ENCODE data around the gene RECQL.

Gene RECQL, protein sequence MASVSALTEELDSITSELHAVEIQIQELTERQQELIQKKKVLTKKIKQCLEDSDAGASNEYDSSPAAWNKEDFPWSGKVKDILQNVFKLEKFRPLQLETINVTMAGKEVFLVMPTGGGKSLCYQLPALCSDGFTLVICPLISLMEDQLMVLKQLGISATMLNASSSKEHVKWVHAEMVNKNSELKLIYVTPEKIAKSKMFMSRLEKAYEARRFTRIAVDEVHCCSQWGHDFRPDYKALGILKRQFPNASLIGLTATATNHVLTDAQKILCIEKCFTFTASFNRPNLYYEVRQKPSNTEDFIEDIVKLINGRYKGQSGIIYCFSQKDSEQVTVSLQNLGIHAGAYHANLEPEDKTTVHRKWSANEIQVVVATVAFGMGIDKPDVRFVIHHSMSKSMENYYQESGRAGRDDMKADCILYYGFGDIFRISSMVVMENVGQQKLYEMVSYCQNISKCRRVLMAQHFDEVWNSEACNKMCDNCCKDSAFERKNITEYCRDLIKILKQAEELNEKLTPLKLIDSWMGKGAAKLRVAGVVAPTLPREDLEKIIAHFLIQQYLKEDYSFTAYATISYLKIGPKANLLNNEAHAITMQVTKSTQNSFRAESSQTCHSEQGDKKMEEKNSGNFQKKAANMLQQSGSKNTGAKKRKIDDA

DNA sequence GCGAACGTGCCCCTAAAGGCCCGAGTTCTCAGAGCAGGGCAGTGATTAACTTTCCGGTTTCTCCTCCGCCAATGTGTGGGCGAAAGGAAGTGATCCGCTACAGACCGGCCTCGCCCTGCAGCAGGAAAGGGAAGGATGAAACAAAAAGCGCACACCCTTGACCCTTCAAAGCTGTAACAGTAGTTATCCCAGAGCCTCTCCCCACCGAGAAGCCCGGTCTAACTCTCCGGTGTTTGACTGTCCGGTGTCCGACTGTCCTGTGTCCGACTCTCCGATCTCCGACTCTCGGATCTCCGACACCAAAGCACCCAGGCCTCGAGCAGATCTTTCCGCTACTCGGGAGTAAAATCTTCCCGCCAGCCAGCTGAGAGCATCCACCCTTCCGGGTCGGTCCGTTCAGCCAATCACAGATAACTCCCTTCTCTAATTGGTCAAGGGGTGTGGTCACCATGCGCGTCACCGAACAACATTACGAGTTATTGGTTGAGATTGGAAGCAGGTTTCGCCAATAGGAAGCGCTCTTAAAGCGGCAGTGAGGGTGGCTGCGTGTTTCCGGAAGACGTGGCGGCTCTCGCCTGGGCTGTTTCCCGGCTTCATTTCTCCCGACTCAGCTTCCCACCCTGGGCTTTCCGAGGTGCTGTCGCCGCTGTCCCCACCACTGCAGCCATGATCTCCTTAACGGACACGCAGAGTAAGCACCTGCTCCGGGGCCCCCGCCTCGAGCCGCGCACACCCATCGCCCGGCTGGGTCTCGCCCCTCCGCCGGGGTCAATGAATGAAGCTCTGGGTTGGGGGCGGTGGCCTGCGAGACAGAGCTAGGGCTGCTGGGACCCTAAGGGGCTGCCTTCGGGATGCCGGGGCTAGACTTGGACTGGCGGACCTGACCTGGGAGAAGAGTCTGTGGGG is at the start of gene RECQL, which contains the start of gene GOLT1B:
Gene RECQL (minus strand): TSS at position 378 of the 906 bp plus-strand sequence. CDS start 2,065 bp downstream, outside the sequence.
Gene GOLT1B (plus strand): TSS at position 532 of the 906 bp plus-strand sequence. CDS start 135 bp downstream, at position 667.
- H3K27ac ChIP-seq (ENCODE audit: low read length), result peak within 1 kb of the TSS; percentile 76
- H3K4me2 ChIP-seq (ENCODE audit: insufficient read depth, low read length), result peak within 1 kb of the TSS; percentile 87
- ATAC-seq (ENCODE audit: insufficient read depth, low read depth) (peak; percentile 94), DNase-seq (peak; percentile 93)
- no peaks in the 10 kb centered on the region for H3K9me3 ChIP-seq (ENCODE audit: insufficient read depth, low read length, severe bottlenecking)
- peaks cover 44% of the 10 kb centered on the region for H3K4me1 ChIP-seq (ENCODE audit: insufficient read depth, low read length)
- peaks cover 76% of the 10 kb centered on the region for H3K79me2 ChIP-seq (ENCODE audit: insufficient read depth, low read length)
- no peaks in the 10 kb centered on the region for H3K27me3 ChIP-seq (ENCODE audit: insufficient read depth, low read length, poor library complexity)
- H3K36me3 ChIP-seq (ENCODE audit: insufficient read depth, low read length), result peaks cover 27% of the 10 kb centered on the region
- H4K20me1 ChIP-seq (ENCODE audit: insufficient read depth, low read length), result peaks cover 5% of the 10 kb centered on the region; the same call in 1 of the 2 replicates
- no peak for TF ChIP-seq EZH2 (IDR thresholded peaks at IDR 0.05; ENCODE audit: borderline replicate concordance, low read depth, low read length, severe bottlenecking)
- H3K9ac ChIP-seq (ENCODE audit: low read depth, low read length), result peak within 1 kb of the TSS; percentile 88
- peak within 1 kb of the TSS; percentile 83 to 98 for H3K4me3 ChIP-seq (ENCODE audit: low read depth in 1 of 2, low read length in 2 of 2)
- H2AFZ ChIP-seq (ENCODE audit: low read depth, low read length), result peak within 1 kb of the TSS; percentile 96

DNA sequence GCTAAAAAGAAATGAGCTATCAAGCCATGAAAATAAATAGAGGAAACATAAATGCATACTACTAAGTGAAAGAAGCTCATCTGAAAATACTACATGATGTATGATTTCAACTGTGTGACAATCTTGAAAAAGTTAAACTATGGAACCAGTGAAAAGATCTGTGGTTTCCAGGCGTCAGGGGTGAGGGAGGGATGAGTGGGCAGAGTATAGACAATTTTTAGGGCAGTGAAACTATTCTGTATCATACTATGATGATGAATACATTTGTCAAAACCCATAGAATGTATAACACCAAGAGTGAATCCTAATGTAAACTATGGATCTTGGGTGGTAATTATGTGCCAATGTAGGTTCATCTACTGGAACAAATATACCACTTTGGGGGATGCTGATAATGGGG is 46.0 kb upstream of the RECQL start:
- Histone ChIP-seq H3K36me3 (ENCODE audit: insufficient read depth, low read length) (no peaks in the 10 kb centered on the region), H3K4me2 (ENCODE audit: insufficient read depth, low read length) (no peak overlapping the region), H3K27me3 (ENCODE audit: insufficient read depth, low read length, poor library complexity) (peaks cover 8% of the 10 kb centered on the region), H2AFZ (ENCODE audit: low read depth, low read length) (no peak overlapping the region), H3K4me1 (ENCODE audit: insufficient read depth, low read length) (no peaks in the 10 kb centered on the region), H3K4me3 (ENCODE audit: low read depth in 1 of 2, low read length in 2 of 2) (no peak overlapping the region), H3K79me2 (ENCODE audit: insufficient read depth, low read length) (no peaks in the 10 kb centered on the region), H3K9ac (ENCODE audit: low read depth, low read length) (no peak overlapping the region), H3K27ac (ENCODE audit: low read length) (no peak overlapping the region), H4K20me1 (ENCODE audit: insufficient read depth, low read length) (no peaks in the 10 kb centered on the region), H3K9me3 (ENCODE audit: insufficient read depth, low read length, severe bottlenecking) (no peaks in the 10 kb centered on the region)
- ATAC-seq (ENCODE audit: insufficient read depth, low read depth), result no peak
- TF ChIP-seq EZH2 (IDR thresholded peaks at IDR 0.05; ENCODE audit: borderline replicate concordance, low read depth, low read length, severe bottlenecking), result no peak
- TF ChIP-seq, protein P1, sequence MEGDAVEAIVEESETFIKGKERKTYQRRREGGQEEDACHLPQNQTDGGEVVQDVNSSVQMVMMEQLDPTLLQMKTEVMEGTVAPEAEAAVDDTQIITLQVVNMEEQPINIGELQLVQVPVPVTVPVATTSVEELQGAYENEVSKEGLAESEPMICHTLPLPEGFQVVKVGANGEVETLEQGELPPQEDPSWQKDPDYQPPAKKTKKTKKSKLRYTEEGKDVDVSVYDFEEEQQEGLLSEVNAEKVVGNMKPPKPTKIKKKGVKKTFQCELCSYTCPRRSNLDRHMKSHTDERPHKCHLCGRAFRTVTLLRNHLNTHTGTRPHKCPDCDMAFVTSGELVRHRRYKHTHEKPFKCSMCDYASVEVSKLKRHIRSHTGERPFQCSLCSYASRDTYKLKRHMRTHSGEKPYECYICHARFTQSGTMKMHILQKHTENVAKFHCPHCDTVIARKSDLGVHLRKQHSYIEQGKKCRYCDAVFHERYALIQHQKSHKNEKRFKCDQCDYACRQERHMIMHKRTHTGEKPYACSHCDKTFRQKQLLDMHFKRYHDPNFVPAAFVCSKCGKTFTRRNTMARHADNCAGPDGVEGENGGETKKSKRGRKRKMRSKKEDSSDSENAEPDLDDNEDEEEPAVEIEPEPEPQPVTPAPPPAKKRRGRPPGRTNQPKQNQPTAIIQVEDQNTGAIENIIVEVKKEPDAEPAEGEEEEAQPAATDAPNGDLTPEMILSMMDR (IDR thresholded peaks at IDR 0.05; ENCODE audit: borderline replicate concordance, extremely low read depth, low read length, poor library complexity, severe bottlenecking), result no peak
- DNase-seq, result no peak

DNA sequence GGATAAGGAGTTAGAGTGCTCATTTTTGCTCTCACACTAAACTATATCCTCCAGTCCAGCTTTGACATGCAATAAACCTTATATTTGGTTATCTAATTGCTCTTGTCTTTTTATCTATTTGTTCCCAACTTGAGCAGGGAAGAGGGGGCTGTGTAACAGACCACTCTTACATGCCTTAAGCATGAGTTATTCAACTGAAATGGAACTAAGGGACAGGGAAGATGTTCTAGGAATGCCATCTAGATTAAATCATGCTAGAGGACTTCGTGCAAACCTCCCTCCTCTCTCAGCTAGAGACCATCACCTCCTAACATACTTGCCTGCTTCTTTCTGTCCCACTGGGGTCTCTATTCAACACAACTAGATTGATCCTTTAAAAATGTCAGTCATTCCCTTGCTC is 45.3 kb upstream of the RECQL start:
- ATAC-seq (ENCODE audit: insufficient read depth, low read depth), result no peak

More for the DNA sequence above, 45.3 kb upstream of the RECQL start:
- TF ChIP-seq, protein P1 (IDR thresholded peaks at IDR 0.05; ENCODE audit: borderline replicate concordance, extremely low read depth, low read length, poor library complexity, severe bottlenecking), result no peak
- TF ChIP-seq EZH2 (IDR thresholded peaks at IDR 0.05; ENCODE audit: borderline replicate concordance, low read depth, low read length, severe bottlenecking), result no peak
- DNase-seq, result no peak
- Histone ChIP-seq H3K4me3 (ENCODE audit: low read depth in 1 of 2, low read length in 2 of 2) (no peak overlapping the region), H3K27me3 (ENCODE audit: insufficient read depth, low read length, poor library complexity) (peaks cover 10% of the 10 kb centered on the region), H4K20me1 (ENCODE audit: insufficient read depth, low read length) (no peaks in the 10 kb centered on the region), H2AFZ (ENCODE audit: low read depth, low read length) (no peak overlapping the region), H3K79me2 (ENCODE audit: insufficient read depth, low read length) (no peaks in the 10 kb centered on the region), H3K36me3 (ENCODE audit: insufficient read depth, low read length) (no peaks in the 10 kb centered on the region), H3K27ac (ENCODE audit: low read length) (no peak overlapping the region), H3K4me2 (ENCODE audit: insufficient read depth, low read length) (no peak overlapping the region), H3K9ac (ENCODE audit: low read depth, low read length) (no peak overlapping the region), H3K4me1 (ENCODE audit: insufficient read depth, low read length) (no peaks in the 10 kb centered on the region), H3K9me3 (ENCODE audit: insufficient read depth, low read length, severe bottlenecking) (no peaks in the 10 kb centered on the region)

Data from DND-41 (cell line).